Gastroesophageal sphincter (tissue), 4 donors: Measurements from ENCODE around the gene GRK5. TPM values are rescaled to one million over a fixed set of nuclear protein-coding genes. Genes with fewer than 3 reads are reported as not detected.

Experiments
- ATAC-seq: fragments of 150-250 bp; one replicate; pipeline ENCODE4 v1.9.1; 2016; ENCODE audit warnings: mild to moderate bottlenecking, moderate library complexity
- H3K27ac ChIP-seq, 4 donors: fragments of 200-600 bp; sonication (generic) in 3 of 4; 1 replicate in 3 of 4; 2 replicates in 1 of 4; pipeline ENCODE4 v1.5.1; 2016 to 2019
- H3K27me3 ChIP-seq: fragments of 200-600 bp; sonication (generic); one replicate; pipeline ENCODE4 v1.5.1; 2019
- H3K36me3 ChIP-seq, 2 donors: fragments of 200-600 bp; sonication (generic); one replicate each; pipeline ENCODE4 v1.5.1; 2019; ENCODE audit warnings: control low read depth in 1 of 2
- H3K4me1 ChIP-seq, 3 donors: fragments of 200-600 bp; sonication (generic); 1 replicate in 2 of 3; 2 replicates in 1 of 3; pipeline ENCODE4 v1.5.1; 2016 to 2019; ENCODE audit warnings: control low read depth in 2 of 3
- H3K4me3 ChIP-seq, 2 donors: fragments of 200-600 bp; sonication (generic); one replicate each; pipeline ENCODE4 v1.5.1; 2019; ENCODE audit warnings: mild to moderate bottlenecking in 1 of 2, moderate library complexity in 1 of 2
- H3K9me3 ChIP-seq, 3 donors: fragments of 200-600 bp; sonication (generic); one replicate each; pipeline ENCODE4 v1.5.1; 2017 to 2019; ENCODE audit warnings: control low read depth in 2 of 3
- EP300 ChIP-seq: sonication (generic); formaldehyde crosslinking; IDR thresholded peaks from one replicate; pipeline ENCODE4 v1.6.1; 2017; ENCODE audit warnings: antibody characterized with exemption, mild to moderate bottlenecking
- POLR2A ChIP-seq, 2 donors: fragments of 450-650 bp; IDR thresholded peaks; one replicate each; pipeline ENCODE4 v1.6.1; 2017; ENCODE audit warnings: antibody characterized with exemption in 2 of 2, mild to moderate bottlenecking in 2 of 2, moderate library complexity in 1 of 2
- POLR2AphosphoS5 ChIP-seq: sonication (generic); formaldehyde crosslinking; IDR thresholded peaks from one replicate; pipeline ENCODE4 v1.6.1; 2017; ENCODE audit warnings: antibody characterized with exemption
- WGBS, 2 donors: methylation state at CpG; one replicate each; pipeline ENCODE4 v1.1.5; 2018; ENCODE audit warnings: low coverage in 1 of 2; 5-methylcytosine and 5-hydroxymethylcytosine counted together
- total RNA-seq, 4 donors: library from RNA; depleted of rRNA; stranded (reverse); fragments of >200 nt; gene quantifications; one replicate each; pipeline ENCODE4 v1.1.0, GENCODE V29; 2016
- TF ChIP-seq, protein P1 (sequence below), 4 experiments: fragments of 200-600 bp in 2 of 4; fragments of 450-650 bp in 2 of 4; sonication (generic) in 1 of 4; IDR thresholded peaks; one replicate each; pipeline ENCODE4 v1.5.1; 2017 to 2019; ENCODE audit warnings: antibody characterized with exemption in 4 of 4, mild to moderate bottlenecking in 2 of 4, moderate library complexity in 2 of 4

GRK5 gene
- total RNA-seq, 4 donors from 2014 or later = 28.8 to 71.6 (median 47.7) TPM

DNA sequence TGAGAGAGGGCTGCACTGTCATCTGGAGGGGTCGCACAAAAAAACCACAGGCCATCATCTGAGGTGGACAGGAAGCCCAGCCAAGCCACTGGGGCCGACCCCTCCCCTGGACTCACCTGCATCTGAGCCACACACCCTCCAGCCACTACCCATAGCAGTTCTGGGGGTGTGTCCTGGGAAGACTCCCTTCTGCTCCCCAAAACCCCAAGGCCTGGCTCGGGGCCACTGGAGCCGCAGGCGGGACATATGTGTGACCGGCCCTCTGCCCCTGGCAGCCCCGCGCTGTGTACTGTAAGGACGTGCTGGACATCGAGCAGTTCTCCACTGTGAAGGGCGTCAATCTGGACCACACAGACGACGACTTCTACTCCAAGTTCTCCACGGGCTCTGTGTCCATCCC is 245.0 kb downstream of the GRK5 start:
- Histone ChIP-seq H3K27me3 (no peaks in the 10 kb centered on the region), H3K4me3 (no peak overlapping the region), H3K9me3 (no peaks in the 10 kb centered on the region), H3K27ac (no peak overlapping the region), H3K36me3 (peaks cover 0 to 87% of the 10 kb centered on the region in 2 donors), H3K4me1 (peaks cover 0 to 17% (median 0%) of the 10 kb centered on the region in 3 donors)
- no peak for TF ChIP-seq POLR2AphosphoS5
- TF ChIP-seq POLR2A (IDR thresholded peaks at IDR 0.05) = no peak
- TF ChIP-seq EP300 = no peak
- TF ChIP-seq, protein P1, sequence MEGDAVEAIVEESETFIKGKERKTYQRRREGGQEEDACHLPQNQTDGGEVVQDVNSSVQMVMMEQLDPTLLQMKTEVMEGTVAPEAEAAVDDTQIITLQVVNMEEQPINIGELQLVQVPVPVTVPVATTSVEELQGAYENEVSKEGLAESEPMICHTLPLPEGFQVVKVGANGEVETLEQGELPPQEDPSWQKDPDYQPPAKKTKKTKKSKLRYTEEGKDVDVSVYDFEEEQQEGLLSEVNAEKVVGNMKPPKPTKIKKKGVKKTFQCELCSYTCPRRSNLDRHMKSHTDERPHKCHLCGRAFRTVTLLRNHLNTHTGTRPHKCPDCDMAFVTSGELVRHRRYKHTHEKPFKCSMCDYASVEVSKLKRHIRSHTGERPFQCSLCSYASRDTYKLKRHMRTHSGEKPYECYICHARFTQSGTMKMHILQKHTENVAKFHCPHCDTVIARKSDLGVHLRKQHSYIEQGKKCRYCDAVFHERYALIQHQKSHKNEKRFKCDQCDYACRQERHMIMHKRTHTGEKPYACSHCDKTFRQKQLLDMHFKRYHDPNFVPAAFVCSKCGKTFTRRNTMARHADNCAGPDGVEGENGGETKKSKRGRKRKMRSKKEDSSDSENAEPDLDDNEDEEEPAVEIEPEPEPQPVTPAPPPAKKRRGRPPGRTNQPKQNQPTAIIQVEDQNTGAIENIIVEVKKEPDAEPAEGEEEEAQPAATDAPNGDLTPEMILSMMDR (IDR thresholded peaks at IDR 0.05) = no peak
- 67% methylated on average over 1 of the region's 14 CpGs; no CpG with 5 or more reads in 1 of the 2 donors for WGBS, 2 donors
- no peak for ATAC-seq

DNA sequence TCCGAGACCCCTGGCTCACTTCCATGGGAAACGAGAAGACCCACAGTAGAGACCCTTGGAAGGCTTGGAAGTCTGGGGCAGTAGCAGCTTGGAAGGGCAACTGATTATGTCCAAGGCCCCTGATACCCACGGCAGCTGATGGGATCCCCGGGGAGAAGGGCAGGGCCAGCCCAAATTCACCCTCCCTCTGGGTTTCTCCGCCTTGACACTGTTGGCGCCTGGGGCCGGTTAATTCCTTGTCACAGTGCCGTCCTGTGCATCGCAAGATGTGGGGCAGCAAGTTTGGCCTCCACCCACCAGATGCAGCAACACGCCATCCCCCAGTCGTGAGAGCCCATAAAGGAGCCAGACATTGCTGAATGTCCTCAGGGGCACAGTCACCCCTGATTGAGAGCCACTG is 245.9 kb downstream of the GRK5 start:
- no CpG with 5 or more reads among the region's 11 CpGs for WGBS, 2 donors
- TF ChIP-seq, protein P1 (IDR thresholded peaks at IDR 0.05) = no peak
- TF ChIP-seq EP300 = no peak
- TF ChIP-seq POLR2A (IDR thresholded peaks at IDR 0.05) = no peak
- no peak for TF ChIP-seq POLR2AphosphoS5
- Histone ChIP-seq H3K36me3 (peaks cover 0 to 83% of the 10 kb centered on the region in 2 donors), H3K9me3 (no peaks in the 10 kb centered on the region), H3K4me3 (no peak overlapping the region), H3K4me1 (peaks cover 0 to 17% (median 0%) of the 10 kb centered on the region in 3 donors), H3K27ac (no peak overlapping the region), H3K27me3 (no peaks in the 10 kb centered on the region)
- no peak for ATAC-seq

GRCh38 chr10:119454316-119454715 is 246.9 kb downstream of the GRK5 start:
- Histone ChIP-seq H3K9me3 (no peaks in the 10 kb centered on the region), H3K4me3 (no peak overlapping the region), H3K4me1 (peaks cover 0 to 13% (median 0%) of the 10 kb centered on the region in 3 donors), H3K36me3 (peaks cover 0 to 79% of the 10 kb centered on the region in 2 donors), H3K27ac (no peak overlapping the region), H3K27me3 (no peaks in the 10 kb centered on the region)
- WGBS, 2 donors = 100% methylated on average over 1 of the region's 13 CpGs
- TF ChIP-seq POLR2AphosphoS5 (no peak), EP300 (no peak), POLR2A (IDR thresholded peaks at IDR 0.05) (no peak)
- TF ChIP-seq, protein P1 (IDR thresholded peaks at IDR 0.05) = no peak
- no peak for ATAC-seq

DNA sequence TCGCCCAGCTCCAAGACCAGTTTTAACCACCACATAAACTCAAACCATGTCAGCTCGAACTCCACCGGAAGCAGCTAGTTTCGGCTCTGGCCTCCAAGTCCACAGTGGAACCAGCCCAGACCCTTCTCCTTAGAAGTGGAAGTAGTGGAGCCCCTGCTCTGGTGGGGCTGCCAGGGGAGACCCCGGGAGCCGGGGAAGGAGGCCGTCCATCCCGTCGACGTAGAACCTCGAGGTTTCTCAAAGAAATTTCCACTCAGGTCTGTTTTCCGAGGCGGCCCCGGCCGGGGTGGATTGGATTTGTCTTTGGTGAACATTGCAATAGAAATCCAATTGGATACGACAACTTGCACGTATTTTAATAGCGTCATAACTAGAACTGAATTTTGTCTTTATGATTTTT is 247.6 kb downstream of the GRK5 start:
- Histone ChIP-seq H3K4me1 (peaks cover 0 to 7% (median 0%) of the 10 kb centered on the region in 3 donors), H3K27me3 (no peaks in the 10 kb centered on the region), H3K4me3 (no peak overlapping the region), H3K27ac (no peak overlapping the region), H3K9me3 (no peaks in the 10 kb centered on the region), H3K36me3 (peaks cover 0 to 78% of the 10 kb centered on the region in 2 donors)
- no peak for TF ChIP-seq POLR2A (IDR thresholded peaks at IDR 0.05)
- TF ChIP-seq EP300 = no peak
- TF ChIP-seq, protein P1 (IDR thresholded peaks at IDR 0.05) = no peak
- TF ChIP-seq POLR2AphosphoS5 = no peak
- ATAC-seq = no peak
- 86 to 94% methylated on average over 8 to 17 of the region's 18 CpGs for WGBS, 2 donors

DNA sequence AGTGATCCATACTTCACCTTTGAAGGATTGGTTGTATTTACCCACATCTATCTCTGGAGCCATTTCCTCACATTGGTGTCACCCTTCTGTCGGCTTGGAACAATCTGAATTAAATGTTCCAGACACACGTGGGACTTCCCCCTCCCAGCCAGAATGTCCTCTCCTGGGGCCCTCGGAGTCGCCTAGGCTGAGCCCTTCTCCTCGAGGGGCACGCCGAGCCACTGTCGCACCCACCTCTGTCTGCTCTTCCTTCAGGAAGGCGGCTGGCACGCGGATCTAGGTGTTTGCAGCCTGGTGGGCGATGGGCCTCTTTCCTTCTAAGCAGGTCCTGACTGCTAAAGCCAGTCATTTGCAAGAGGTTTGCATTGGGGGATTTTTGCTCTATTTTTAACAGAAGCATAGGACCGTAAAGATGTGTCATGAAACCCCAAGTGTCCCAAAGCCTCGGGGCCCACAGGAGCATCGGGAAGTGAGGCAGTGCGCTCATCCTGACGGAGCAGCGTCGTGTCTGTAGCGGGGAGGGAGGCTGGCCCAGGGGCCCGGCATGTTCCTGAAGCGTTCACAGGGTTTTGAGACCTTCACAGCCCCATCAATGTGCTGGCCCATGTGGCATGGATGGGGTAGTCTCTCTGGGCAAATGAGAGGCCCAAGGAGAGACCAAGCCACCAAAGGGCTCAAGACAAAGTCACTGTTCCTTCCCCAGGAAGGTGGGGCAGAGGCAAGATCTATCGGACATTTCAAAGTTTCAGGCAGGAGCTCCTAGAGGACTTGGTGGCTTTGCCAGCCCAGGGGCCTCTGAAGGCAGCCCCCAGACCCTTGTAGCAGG is 248.5 kb downstream of the GRK5 start:
- ATAC-seq = no peak
- peaks cover 0 to 74% of the 10 kb centered on the region in 2 donors for H3K36me3 ChIP-seq
- TF ChIP-seq, protein P1 (IDR thresholded peaks at IDR 0.05) = no peak
- TF ChIP-seq POLR2AphosphoS5 = no peak
- no peak for TF ChIP-seq POLR2A (IDR thresholded peaks at IDR 0.05)
- TF ChIP-seq EP300 = no peak
- H3K4me3 ChIP-seq = no peak overlapping the region
- no peaks in the 10 kb centered on the region for H3K9me3 ChIP-seq
- no peaks in the 10 kb centered on the region for H3K27me3 ChIP-seq
- H3K4me1 ChIP-seq = no peaks in the 10 kb centered on the region
- no peak overlapping the region for H3K27ac ChIP-seq
- WGBS, 2 donors = 94 to 95% methylated on average over 12 to 18 of the region's 23 CpGs
